Measurements from ENCODE around the gene NBL1.

The NBL1 gene

DNA sequence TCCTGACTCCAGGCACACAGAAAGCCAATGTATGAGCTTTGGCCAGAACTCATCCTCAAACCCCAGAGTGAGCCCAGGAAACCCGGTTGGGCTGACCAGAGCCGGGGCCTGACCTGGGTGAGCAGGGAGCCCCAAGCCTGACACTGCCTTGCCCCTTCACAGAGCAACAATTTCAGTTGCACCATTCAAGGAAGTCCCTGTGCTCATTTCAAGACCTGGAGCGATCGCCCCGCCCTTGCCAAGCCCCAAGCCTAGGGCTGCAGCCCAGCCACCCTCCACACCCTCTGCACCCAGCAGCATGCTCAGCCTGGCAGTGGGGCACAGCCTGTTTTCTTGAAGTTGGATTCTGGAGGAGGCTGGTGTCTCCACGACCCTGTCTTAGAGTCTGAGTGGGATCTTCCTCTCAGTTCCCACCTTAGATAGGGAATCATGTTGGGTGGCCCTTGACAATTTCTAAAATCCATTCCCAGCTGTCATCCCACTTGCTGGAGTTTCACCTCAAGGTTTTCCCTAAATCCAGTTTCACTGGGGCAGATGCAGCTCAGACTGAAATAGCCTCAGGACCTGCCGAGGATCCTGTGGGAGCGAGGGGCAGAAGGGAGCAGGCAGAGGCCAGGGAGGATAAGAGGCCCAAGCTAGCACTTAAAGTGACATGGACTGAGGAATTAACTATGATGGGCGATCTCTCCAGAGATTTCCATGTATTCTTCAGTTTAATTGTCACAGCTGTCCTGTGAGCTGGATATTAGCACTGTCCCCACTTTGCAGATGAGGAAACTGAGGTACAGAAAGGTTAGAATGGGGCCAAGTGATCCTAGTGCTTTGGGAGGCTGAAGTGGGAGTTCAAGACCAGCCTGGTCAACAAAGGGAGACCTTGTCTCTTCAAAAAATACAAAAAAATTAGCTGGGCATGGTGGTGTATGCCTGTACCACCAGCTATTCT, 2.5 kb downstream of the NBL1 start:
- H3K4me3 Mint-ChIP-seq: no peak overlapping the region
- DNase-seq: no peak
- no peaks in the 10 kb centered on the region for H3K9me3 Mint-ChIP-seq
- H3K4me1 Mint-ChIP-seq: peaks cover 10 to 44% of the 10 kb centered on the region in 2 donors
- H3K27me3 Mint-ChIP-seq: peaks cover 55 to 78% of the 10 kb centered on the region in 2 donors
- no peak overlapping the region for H3K27ac Mint-ChIP-seq
- H3K36me3 Mint-ChIP-seq: peaks cover 0 to 3% of the 10 kb centered on the region in 2 donors
- no peak for ATAC-seq (replicated peaks)

GRCh38 chr1:19647643-19648042, 3.5 kb downstream of the NBL1 start:
- ATAC-seq (replicated peaks): no peak
- Mint-ChIP-seq H3K4me3 (no peak overlapping the region), H3K27ac (no peak overlapping the region), H3K4me1 (peaks cover 10 to 44% of the 10 kb centered on the region in 2 donors), H3K36me3 (peaks cover 0 to 3% of the 10 kb centered on the region in 2 donors), H3K27me3 (peaks cover 53 to 76% of the 10 kb centered on the region in 2 donors), H3K9me3 (no peaks in the 10 kb centered on the region)
- no peak for DNase-seq

DNA sequence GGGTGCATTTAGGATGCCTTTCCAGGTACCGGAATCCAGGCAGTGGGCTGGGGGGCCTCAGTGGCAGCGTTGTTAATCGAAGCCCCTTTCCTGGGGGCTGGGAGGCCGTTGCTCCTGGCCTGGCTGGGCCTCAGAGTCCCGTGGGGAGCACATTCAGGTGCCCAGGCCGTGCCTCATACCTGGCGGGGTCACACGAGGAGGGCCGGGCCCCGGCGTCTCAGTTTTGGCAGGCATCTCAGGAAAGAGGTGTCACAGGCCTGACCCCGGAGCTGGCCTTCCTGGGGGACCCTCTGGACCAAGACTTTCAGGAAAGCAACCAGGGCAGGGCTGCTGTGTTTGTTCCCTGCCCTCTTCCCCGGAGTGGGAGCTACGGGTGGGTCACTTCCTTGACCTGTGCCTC, 4.1 kb downstream of the NBL1 start:
- no peak overlapping the region for H3K27ac Mint-ChIP-seq
- peaks cover 0 to 3% of the 10 kb centered on the region in 2 donors for H3K36me3 Mint-ChIP-seq
- ATAC-seq (replicated peaks) (no peak), DNase-seq (no peak)
- H3K27me3 Mint-ChIP-seq: peaks cover 47 to 70% of the 10 kb centered on the region in 2 donors
- H3K4me1 Mint-ChIP-seq: peaks cover 10 to 44% of the 10 kb centered on the region in 2 donors
- no peak overlapping the region for H3K4me3 Mint-ChIP-seq
- H3K9me3 Mint-ChIP-seq: no peaks in the 10 kb centered on the region

- DNase-seq: no peak
- H3K4me1 Mint-ChIP-seq: peaks cover 9 to 40% of the 10 kb centered on the region in 2 donors
- peaks cover 42 to 65% of the 10 kb centered on the region in 2 donors for H3K27me3 Mint-ChIP-seq
- no peak overlapping the region for H3K27ac Mint-ChIP-seq
- no peak overlapping the region for H3K4me3 Mint-ChIP-seq
- H3K9me3 Mint-ChIP-seq: no peaks in the 10 kb centered on the region
- H3K36me3 Mint-ChIP-seq: peaks cover 0 to 3% of the 10 kb centered on the region in 2 donors
- ATAC-seq (replicated peaks): no peak
These were observed 4.6 kb downstream of the NBL1 start for GRCh38 chr1:19648689-19649088.

DNA sequence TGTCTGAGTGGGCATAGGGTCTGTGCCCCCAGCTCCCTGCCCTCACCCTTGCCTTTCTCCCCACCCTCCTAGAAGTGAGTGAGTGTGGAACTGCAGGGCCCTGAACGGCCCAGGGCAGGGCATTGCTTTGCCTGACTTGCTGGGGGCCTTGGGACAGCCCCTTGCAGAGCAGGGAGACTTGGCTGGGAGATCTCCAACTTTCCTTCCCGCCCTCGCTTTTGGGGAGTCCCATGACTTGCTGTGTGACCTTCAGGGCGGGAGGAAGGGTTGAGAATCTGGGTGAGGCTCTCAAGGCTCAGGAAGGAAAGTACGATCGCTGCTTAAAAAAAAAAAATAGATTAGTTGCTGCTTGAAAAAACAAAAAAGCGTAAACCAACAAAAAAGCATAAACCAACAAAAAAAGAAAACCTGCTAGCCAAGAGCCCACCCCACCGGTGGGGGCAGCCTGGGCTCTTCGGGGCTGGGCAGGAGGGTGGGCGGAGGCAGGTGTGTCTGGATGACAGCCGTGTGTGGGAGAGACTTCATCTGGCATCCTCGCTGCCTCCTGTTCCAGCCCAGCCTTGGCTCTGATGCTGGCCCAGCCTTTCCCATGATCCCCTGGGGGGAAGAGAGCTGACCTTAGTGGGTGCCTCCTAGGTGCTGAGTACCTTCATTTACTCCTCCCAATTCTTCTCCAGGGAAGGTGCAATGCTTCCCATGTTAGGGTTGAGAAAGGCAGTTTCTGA, 6.5 kb downstream of the NBL1 start:
- Mint-ChIP-seq H3K36me3 (no peaks in the 10 kb centered on the region), H3K27me3 (peaks cover 35 to 54% of the 10 kb centered on the region in 2 donors), H3K27ac (peak overlapping the region; percentile 31), H3K9me3 (no peaks in the 10 kb centered on the region), H3K4me3 (no peak overlapping the region), H3K4me1 (peaks cover 7 to 27% of the 10 kb centered on the region in 2 donors)
- no peak for ATAC-seq (replicated peaks)
- no peak for DNase-seq

- H3K36me3 Mint-ChIP-seq: no peaks in the 10 kb centered on the region
- peaks cover 34 to 54% of the 10 kb centered on the region in 2 donors for H3K27me3 Mint-ChIP-seq
- peaks cover 4 to 22% of the 10 kb centered on the region in 2 donors for H3K4me1 Mint-ChIP-seq
- H3K27ac Mint-ChIP-seq: no peak overlapping the region
- ATAC-seq (replicated peaks) (peak; percentile 80 to 83), DNase-seq (no peak)
- H3K9me3 Mint-ChIP-seq: no peaks in the 10 kb centered on the region
- no peak overlapping the region for H3K4me3 Mint-ChIP-seq
These were observed 7.1 kb downstream of the NBL1 start for GRCh38 chr1:19651141-19651737.

- Mint-ChIP-seq H3K27ac (no peak overlapping the region), H3K9me3 (no peaks in the 10 kb centered on the region), H3K4me1 (peaks cover 6 to 9% of the 10 kb centered on the region in 2 donors), H3K36me3 (no peaks in the 10 kb centered on the region), H3K27me3 (peaks cover 22 to 46% of the 10 kb centered on the region in 2 donors), H3K4me3 (no peak overlapping the region)
- no peak for ATAC-seq (replicated peaks)
- DNase-seq: no peak
These were observed 10.3 kb downstream of the NBL1 start for GRCh38 chr1:19654386-19654785.

GRCh38 chr1:19654886-19655717, 11.0 kb downstream of the NBL1 start:
- Mint-ChIP-seq H3K27ac (no peak overlapping the region), H3K4me1 (peaks cover 10 to 14% of the 10 kb centered on the region in 2 donors), H3K4me3 (no peak overlapping the region), H3K9me3 (no peaks in the 10 kb centered on the region), H3K36me3 (no peaks in the 10 kb centered on the region), H3K27me3 (peaks cover 22 to 39% of the 10 kb centered on the region in 2 donors)
- DNase-seq: no peak
- ATAC-seq (replicated peaks): no peak

DNA sequence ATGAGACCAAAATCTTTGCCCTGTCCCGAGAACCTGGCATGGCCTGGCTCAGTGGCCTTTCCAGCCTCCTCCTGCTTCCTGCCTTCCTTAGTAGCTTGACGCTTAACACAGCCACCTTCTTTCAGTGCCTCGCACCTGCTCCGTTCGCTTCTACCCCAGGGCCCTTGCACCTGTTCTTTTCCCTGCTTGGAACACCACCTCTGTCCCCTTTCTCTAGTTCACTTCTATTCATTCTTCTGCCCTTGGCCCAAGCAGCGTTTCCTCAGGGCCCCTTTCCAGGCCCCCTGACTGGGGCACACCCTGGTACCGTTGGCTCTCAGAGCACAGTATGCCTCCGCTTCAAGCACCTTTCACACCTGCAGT, 11.6 kb downstream of the NBL1 start:
- ATAC-seq (replicated peaks) (no peak), DNase-seq (no peak)
- Mint-ChIP-seq H3K27me3 (peaks cover 26 to 34% of the 10 kb centered on the region in 2 donors), H3K36me3 (no peaks in the 10 kb centered on the region), H3K4me3 (no peak overlapping the region), H3K9me3 (no peaks in the 10 kb centered on the region), H3K4me1 (peaks cover 8 to 10% of the 10 kb centered on the region in 2 donors), H3K27ac (no peak overlapping the region)

DNA sequence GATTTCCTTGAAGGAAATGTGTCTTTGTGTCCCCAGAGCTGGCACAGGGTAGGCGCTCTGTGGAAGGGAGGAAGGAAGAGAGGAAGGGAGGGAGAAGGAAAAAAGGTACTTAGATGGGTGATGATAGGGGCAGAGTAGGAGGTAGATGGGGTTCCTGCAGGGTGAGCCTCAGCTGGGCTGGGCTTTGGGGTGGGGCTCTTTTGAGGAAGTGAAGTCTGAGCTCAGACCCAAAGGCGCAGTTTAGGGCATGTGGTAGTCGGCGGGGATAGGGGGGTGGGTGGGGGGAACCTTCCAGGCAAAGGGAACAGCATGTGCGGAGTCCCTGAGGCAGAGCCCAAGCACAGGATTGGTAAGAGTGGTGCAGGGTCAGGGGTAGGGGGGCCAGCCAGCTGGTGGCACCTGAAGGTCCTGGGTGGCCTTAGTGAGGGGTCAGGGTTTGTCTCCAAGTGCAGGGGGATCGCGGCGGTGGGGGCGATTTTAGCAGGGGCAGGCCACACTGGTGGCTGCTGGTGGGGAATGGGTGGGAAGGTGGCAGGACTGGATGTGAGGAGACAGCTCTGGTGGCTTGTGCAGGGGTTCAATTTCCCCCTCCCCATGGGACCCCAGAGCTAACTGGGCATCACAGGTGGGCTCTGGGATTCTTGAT, 12.1 kb downstream of the NBL1 start:
- H3K4me3 Mint-ChIP-seq: no peak overlapping the region

GRCh38 chr1:19656780-19657466, 12.8 kb downstream of the NBL1 start:
- H3K4me1 Mint-ChIP-seq: peaks cover 6 to 8% of the 10 kb centered on the region in 2 donors
- peaks cover 19 to 21% of the 10 kb centered on the region in 2 donors for H3K27me3 Mint-ChIP-seq
- DNase-seq (no peak), ATAC-seq (replicated peaks) (no peak)
- H3K9me3 Mint-ChIP-seq: no peaks in the 10 kb centered on the region
- no peaks in the 10 kb centered on the region for H3K36me3 Mint-ChIP-seq
- no peak overlapping the region for H3K27ac Mint-ChIP-seq
- no peak overlapping the region for H3K4me3 Mint-ChIP-seq

More for the DNA sequence above, 12.1 kb downstream of the NBL1 start:
- no peaks in the 10 kb centered on the region for H3K36me3 Mint-ChIP-seq
- H3K9me3 Mint-ChIP-seq: no peaks in the 10 kb centered on the region
- ATAC-seq (replicated peaks) (no peak), DNase-seq (no peak)
- H3K4me1 Mint-ChIP-seq: peaks cover 6 to 9% of the 10 kb centered on the region in 2 donors
- H3K27ac Mint-ChIP-seq: no peak overlapping the region
- H3K27me3 Mint-ChIP-seq: peaks cover 24 to 28% of the 10 kb centered on the region in 2 donors

DNA sequence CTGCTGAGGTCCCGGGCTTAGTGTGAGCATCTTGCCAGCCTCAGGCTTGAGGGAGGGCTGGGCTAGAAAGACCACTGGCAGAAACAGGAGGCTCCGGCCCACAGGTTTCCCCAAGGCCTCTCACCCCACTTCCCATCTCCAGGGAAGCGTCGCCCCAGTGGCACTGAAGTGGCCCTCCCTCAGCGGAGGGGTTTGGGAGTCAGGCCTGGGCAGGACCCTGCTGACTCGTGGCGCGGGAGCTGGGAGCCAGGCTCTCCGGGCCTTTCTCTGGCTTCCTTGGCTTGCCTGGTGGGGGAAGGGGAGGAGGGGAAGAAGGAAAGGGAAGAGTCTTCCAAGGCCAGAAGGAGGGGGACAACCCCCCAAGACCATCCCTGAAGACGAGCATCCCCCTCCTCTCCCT, 13.4 kb downstream of the NBL1 start:
- H3K4me3 Mint-ChIP-seq: no peak overlapping the region
- H3K36me3 Mint-ChIP-seq: no peaks in the 10 kb centered on the region
- H3K27me3 Mint-ChIP-seq: peaks cover 17% of the 10 kb centered on the region in 2 donors
- H3K4me1 Mint-ChIP-seq: peaks cover 6 to 8% of the 10 kb centered on the region in 2 donors
- H3K27ac Mint-ChIP-seq: no peak overlapping the region
- ATAC-seq (replicated peaks) (no peak), DNase-seq (no peak)
- H3K9me3 Mint-ChIP-seq: no peaks in the 10 kb centered on the region

DNA sequence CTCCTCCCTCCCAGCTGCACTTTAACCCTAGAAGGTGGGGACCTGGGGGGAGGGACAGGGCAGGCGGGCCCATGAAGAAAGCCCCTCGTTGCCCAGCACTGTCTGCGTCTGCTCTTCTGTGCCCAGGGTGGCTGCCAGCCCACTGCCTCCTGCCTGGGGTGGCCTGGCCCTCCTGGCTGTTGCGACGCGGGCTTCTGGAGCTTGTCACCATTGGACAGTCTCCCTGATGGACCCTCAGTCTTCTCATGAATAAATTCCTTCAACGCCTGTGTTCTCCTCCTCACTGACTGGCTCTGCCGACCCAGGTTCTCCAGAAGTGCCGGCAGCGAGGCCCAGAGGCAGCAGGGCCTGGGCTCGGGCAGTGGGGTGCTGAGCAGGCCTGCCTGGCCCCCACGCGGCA, 14.1 kb downstream of the NBL1 start:
- ATAC-seq (replicated peaks) (no peak), DNase-seq (no peak)
- H3K36me3 Mint-ChIP-seq: no peaks in the 10 kb centered on the region
- H3K27me3 Mint-ChIP-seq: peaks cover 21% of the 10 kb centered on the region in 2 donors
- H3K27ac Mint-ChIP-seq: no peak overlapping the region
- H3K4me3 Mint-ChIP-seq: no peak overlapping the region
- H3K4me1 Mint-ChIP-seq: peaks cover 6 to 8% of the 10 kb centered on the region in 2 donors
- H3K9me3 Mint-ChIP-seq: no peaks in the 10 kb centered on the region
